ENCODE measurements around the gene STX16. TPM values are rescaled to one million over a fixed set of nuclear protein-coding genes. Genes with fewer than 3 reads are reported as not detected.

The STX16 gene
- polyA plus RNA-seq, 1 experiment: 39.7 TPM

DNA sequence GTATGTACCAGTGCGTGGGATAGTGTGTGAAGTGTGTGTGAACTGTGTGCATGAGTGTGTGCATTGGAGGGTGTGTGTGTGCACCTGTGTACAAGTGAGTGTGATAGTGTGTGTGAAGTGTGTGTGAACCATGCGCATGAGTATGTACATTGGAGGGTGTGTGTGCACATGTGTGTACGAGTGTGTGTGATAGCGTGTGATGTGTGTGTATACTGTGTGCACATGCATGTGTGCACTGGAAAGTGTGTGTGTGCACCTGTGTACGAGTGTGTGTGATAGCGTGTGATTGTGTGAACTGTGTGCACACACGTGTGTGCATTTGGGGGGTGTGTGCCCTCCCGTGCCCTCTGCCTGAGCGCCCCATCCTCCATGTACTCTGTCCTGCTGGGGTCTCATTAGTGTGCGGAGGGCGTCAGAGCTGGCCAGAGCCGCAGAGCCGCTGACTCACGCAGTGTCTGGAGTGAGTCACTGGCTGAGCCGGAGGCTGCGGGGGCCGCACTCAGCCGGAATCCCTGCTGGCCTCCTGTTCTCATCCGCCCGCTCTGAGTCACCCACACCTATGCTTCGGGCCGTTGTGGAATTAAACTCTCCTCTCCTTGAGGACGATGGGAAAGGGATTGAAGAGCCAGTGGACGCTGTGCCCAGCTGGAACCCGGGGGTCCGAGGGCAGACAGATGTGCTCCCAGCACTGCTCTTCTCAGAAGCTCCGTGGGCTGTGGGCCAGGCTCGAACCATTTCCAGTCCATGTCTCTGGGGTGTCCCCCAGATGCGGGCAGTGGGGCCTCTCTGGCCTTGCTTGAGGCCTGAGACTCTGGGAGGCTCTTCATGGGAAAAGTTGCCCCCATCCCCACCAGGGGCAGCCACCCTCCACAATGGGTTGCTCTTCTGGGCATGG is 27.3 kb upstream of the STX16 start:
- peak; percentile 74 for DNase-seq (ENCODE audit: low read depth)
- no peaks in the 10 kb centered on the region for H3K36me3 ChIP-seq (ENCODE audit: control insufficient read depth, insufficient read depth, low read length)
- no peaks in the 10 kb centered on the region for H3K27me3 ChIP-seq (ENCODE audit: control insufficient read depth, insufficient read depth, low read length)
- POLR2A ChIA-PET: no interaction called here
- no peak for TF ChIP-seq CTCF (IDR thresholded peaks at IDR 0.05; ENCODE audit: insufficient read depth, low read depth, low read length)
- CTCF ChIA-PET: interaction anchor here (1.0 to 1.4 kb wide), 2 partner anchors 24 to 386 kb away, joined by 3 to 7 read pairs; no protein-coding TSS in a partner anchor
- no peak overlapping the region for H3K4me3 ChIP-seq (ENCODE audit: low read depth, low read length)

DNA sequence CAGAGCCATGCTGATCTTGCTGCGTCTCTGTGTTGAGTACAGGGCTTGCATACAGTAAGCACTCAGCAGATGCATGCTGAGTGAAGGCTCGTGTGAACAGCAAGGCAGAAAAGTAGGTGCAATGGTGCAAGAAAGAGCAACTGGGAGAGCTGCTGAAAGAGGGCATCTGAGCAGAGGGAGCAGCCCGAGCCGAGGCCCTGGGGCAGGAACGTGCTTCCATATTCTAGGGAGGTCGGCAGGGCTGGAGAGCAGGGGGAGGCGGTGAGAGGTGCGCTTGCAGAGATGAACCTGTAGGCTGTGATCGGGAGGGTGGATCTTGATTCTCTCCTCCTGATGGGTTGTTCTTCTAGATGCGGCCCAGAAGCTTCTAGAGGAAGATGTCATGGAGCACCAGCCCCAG is 26.4 kb upstream of the STX16 start:
- ChIA-PET POLR2A (no interaction called here), CTCF (interaction anchor here (1.0 to 1.4 kb wide), 2 partner anchors 23 to 387 kb away, joined by 3 to 7 read pairs; no protein-coding TSS in a partner anchor)
- H3K36me3 ChIP-seq (ENCODE audit: control insufficient read depth, insufficient read depth, low read length): no peaks in the 10 kb centered on the region
- H3K27me3 ChIP-seq (ENCODE audit: control insufficient read depth, insufficient read depth, low read length): no peaks in the 10 kb centered on the region
- no peak for DNase-seq (ENCODE audit: low read depth)
- no peak for TF ChIP-seq CTCF (IDR thresholded peaks at IDR 0.05; ENCODE audit: insufficient read depth, low read depth, low read length)
- no peak overlapping the region for H3K4me3 ChIP-seq (ENCODE audit: low read depth, low read length)

GRCh38 chr20:58625585-58625984 is 25.5 kb upstream of the STX16 start:
- no peak for TF ChIP-seq CTCF (IDR thresholded peaks at IDR 0.05; ENCODE audit: insufficient read depth, low read depth, low read length)
- Histone ChIP-seq H3K4me3 (ENCODE audit: low read depth, low read length) (no peak overlapping the region), H3K27me3 (ENCODE audit: control insufficient read depth, insufficient read depth, low read length) (no peaks in the 10 kb centered on the region), H3K36me3 (ENCODE audit: control insufficient read depth, insufficient read depth, low read length) (no peaks in the 10 kb centered on the region)
- POLR2A ChIA-PET: no interaction called here
- CTCF ChIA-PET: interaction anchor here (0.9 to 1.1 kb wide), 2 partner anchors 25 to 178 kb away, joined by 3 to 5 read pairs; partner anchors contain the start of gene STX16
- DNase-seq (ENCODE audit: low read depth): no peak

DNA sequence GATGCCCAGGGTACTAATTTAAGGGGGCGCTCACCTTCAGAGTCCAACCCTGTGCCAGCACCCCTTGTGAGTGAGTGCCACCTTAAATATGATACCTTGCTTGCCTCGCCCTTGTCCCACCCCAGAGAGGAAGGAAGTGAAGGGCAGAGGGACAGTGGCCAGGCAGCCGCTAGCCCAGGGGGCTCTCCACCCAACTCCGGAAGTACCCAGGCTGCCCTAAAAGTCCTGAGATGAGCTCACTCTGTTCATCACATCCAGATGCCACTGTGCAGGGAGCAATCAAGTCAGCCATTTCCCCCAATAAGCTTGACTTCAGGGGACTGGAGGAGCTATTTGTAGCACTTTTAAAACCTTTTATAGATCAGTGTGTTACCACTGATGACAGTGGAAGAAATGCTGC is 25.0 kb upstream of the STX16 start:
- H3K4me3 ChIP-seq (ENCODE audit: low read depth, low read length): no peak overlapping the region
- ChIA-PET CTCF (interaction anchor here (1.1 kb wide), 1 partner anchor 25 kb away, joined by 5 read pairs; the partner anchor contains the start of gene STX16), POLR2A (no interaction called here)
- no peak for TF ChIP-seq CTCF (IDR thresholded peaks at IDR 0.05; ENCODE audit: insufficient read depth, low read depth, low read length)
- no peaks in the 10 kb centered on the region for H3K27me3 ChIP-seq (ENCODE audit: control insufficient read depth, insufficient read depth, low read length)
- no peaks in the 10 kb centered on the region for H3K36me3 ChIP-seq (ENCODE audit: control insufficient read depth, insufficient read depth, low read length)
- DNase-seq (ENCODE audit: low read depth): no peak

- no peak overlapping the region for H3K4me3 ChIP-seq (ENCODE audit: low read depth, low read length)
- CTCF ChIA-PET: no interaction called here
- no peaks in the 10 kb centered on the region for H3K27me3 ChIP-seq (ENCODE audit: control insufficient read depth, insufficient read depth, low read length)
- no peak for TF ChIP-seq CTCF (IDR thresholded peaks at IDR 0.05; ENCODE audit: insufficient read depth, low read depth, low read length)
- POLR2A ChIA-PET: no interaction called here
- DNase-seq (ENCODE audit: low read depth): no peak
- H3K36me3 ChIP-seq (ENCODE audit: control insufficient read depth, insufficient read depth, low read length): no peaks in the 10 kb centered on the region
Measured at GRCh38 chr20:58627212-58628072, 23.6 kb upstream of the STX16 start.

All from BJ (cell line).